NCI-H1930 (cell line): ENCODE measurements around the gene C3orf38.
"Not testable (repeated sequence)": the region's sequence is repeated elsewhere in the genome, so short reads cannot be mapped to it uniquely, and the experiment has no call there.

Experiments used
- DNase-seq, 2 experiments: peaks; one replicate each; lab custom pipeline; 2025; lab: John Stamatoyannopoulos, UW

Gene C3orf38

DNA sequence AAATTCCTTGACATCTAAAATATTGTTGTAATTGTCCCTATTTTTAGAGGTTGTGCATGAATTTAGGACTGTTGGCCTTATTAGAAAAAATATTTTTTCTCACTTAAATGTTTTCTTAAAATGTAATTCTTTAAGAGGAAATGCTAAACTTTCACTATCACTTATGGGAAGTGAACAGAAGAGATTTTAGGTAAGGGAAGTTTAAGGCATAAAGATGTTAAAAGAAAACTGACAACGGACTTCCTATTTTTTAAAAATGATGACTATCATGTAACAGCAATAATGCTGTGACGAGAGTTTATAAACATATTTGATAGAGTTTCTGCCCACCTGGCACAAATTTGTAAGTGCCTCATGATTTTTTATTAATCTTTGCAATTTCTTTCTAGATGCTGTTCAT, 3.1 kb downstream of the C3orf38 start:
- no peak for DNase-seq

DNA sequence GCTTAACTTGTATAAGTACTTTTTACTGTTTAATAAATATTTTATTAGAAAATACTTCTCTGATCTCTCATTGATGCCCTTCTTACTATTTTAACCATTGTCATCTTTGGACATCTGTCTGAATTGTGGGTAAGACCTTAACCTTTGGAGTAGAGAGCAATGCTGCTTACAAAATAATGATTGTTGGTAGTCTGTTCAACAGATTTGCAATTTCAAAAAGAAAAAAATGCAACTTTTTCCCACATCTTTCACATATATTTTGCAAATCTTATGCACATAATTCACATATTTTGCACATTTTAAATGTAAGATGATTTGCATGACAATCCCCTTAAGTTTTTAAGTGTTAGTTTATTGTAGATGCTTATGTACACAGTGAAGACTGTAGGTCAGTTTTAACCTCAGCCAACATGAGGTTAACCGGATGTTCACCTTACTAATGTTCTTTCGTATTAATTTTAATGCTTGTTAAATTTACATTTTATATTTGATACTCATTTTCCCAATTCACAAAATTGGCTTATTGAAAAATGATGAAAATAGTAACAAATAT, 16.7 kb downstream of the C3orf38 start:
- DNase-seq, result no peak

DNA sequence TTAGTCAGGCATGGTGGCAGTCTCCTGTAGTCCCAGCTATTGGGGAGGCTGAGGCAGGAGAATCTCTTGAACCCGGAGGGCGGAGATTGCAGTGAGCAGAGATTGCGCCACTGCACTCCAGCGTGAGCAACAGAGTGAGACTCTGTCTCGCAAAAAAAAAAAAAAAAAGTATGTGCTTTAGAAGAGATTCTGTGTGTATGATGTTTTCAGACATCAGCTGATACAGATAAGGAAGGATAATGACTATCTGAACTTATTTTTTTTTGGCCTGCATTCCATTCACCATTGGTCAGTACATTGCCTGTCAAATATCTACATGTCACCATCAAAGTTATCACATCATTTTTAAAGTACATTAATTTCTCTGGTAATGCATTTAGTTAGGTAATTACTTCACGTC, 17.4 kb downstream of the C3orf38 start:
- DNase-seq, result no peak

DNA sequence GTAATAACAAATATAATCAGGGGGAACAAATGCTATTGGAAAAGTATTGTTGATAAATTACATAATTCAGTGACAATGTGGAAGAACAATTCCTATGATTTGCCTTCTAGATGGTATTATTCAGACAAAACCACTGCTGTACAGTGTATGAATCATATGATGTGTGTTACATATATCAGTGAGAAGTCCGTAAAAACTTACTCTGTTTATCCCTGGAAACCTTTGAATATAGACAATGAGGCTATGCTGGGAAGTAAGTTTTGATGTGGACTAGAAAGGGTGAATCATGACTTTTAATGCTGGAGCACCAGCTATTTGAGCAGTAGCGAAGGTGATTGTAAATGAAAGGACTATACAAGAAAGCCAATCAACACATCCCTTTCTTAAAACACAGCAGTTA, 17.9 kb downstream of the C3orf38 start:
- no peak for DNase-seq

DNA sequence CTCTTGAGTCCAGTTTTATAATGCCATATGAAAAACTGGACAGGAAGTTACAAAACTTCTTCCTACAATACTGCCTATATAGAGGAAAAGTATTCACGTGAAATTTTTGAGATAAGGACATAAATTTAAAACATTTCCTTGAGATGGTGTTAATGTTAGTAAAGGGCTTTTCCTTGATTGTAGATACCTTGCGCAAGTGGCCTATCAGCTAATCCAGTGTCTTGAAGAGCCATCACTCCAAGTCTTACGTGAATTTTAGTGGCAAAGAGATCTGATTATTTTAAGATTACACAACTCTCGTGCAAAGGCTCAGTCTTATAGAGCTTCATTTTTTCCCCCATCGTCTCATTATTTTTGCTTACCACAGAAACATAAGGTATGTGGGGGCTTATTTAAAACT, 18.4 kb downstream of the C3orf38 start:
- DNase-seq, result no peak

DNA sequence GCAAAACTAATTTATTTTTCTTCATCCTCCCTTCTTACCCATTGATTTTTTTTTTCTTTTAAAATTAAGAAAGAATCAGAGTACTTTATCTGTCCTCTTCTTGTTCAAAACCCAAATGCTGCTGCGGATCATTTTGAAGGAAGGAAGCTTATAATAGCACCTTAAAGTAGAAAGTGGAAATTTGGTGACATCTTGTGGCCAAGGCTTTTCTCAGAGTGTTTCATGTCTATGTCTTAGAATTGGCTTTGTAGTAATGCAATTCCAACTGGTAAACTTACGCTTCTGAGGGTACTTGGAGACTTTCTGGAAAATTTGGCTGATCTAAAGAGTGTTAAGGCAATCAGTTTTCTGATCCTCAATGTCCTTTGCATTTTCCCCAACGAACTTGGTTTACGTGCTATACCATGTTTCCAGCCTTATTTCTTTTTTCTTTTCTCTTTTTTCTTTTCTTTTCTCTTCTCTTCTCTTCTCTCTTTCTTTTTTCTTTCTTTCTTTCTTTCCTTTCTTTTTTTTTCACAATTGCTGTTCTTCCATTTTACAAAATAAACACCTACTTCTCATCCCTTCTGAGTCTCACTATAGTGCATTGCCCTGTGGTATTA, 30.7 kb downstream of the C3orf38 start:
- no peak for DNase-seq

DNA sequence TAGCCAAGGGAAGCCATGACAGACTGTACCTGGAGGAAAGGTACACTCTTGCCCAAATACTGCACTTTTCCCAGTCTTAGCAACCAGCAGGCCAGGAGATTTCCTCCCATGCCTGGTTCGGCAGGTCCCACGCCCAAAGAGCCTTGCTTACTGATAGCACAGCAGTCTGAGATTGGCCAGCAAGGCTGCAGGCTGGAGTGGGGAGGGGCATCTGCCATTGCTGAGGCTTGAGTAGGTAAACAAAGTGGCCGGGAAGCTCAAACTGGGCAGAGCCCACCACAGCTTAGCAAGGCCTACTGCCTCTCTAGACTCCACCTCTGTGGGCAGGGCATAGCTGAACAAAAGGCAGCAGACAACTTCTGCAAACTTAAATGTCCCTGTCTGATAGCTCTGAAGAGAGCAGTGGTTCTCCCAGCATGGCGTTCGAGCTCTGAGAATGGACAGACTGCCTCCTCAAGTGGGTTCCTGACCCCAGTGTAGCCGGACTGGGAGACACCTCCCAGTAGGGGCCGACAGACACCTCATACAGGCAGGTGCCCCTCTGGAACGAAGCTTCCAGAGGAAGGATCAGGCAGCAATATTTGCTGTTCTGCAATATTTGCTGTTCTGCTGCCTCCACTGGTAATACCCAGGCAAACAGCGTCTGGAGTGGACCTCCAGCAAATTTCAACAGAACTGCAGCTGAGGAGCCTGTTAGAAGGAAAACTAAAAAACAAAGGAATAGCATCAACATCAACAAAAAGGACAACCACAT, 32.6 kb downstream of the C3orf38 start:
- not testable (repeated sequence) for DNase-seq

DNA sequence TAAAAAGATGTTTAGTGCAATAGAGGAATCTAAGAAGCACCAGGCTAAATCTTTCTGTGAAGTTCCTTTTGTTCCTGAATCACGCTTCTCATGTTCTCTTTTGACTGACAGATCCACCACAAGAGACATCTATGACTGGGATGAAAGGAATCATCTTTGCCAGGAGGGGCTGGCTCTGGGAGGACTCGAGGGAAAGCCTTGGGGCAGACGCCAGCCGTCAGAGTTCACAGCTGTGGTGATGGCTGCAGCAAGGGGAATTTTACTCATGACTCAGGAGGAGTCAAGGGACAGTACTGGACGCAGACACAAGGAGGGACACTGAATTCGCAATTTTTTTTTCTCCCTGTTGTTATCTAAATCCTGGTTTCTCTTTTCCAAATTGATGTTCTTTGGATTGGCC, 38.7 kb downstream of the C3orf38 start:
- DNase-seq, result no peak

DNA sequence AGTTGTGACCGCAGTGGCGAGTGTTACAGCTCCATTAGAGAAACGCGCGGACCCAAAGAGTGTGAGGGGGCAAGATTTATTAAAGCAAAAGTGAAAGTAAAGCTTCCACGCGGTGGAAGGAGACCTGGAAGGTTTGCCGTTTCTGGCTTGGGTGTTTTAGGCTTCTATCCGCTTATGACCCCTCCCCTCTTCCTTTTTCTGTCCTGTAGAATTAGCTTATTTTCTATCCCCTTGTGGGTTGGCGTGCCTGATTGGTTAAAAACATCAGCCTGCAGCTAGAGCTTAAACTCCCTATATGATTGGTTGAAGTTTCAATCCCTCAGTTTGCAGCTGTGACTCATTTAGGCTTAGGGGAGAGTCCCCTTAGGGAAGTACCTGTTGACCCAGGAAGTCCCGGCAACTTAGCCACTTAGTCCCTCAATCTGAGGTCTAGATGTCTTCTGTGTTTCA, 39.6 kb downstream of the C3orf38 start:
- DNase-seq, result no peak

DNA sequence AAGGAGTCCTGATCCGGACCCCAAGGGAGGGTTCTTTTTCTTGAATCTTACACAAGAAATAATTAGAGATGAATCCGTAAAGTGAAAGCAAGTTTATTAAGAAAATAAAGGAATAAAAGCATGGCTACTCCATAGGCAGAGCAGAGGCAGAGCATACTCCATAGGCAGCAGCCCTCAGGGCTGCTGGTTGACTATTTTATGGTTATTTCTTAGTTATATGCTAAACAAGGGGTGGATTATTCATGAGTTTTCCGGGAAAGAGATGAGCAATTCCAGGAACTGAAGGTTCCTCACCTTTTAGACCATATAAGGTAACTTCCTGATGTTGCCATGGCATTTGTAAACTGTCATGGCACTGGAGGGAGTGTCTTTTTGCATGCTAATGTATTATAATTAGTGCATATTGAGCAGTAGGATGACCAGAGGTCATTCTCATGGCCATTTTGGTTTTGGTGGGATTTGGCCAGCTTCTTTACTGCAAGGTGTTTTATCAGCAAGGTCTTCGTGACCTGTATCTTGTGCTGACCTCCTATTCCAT, 42.2 kb downstream of the C3orf38 start:
- no peak for DNase-seq

DNA sequence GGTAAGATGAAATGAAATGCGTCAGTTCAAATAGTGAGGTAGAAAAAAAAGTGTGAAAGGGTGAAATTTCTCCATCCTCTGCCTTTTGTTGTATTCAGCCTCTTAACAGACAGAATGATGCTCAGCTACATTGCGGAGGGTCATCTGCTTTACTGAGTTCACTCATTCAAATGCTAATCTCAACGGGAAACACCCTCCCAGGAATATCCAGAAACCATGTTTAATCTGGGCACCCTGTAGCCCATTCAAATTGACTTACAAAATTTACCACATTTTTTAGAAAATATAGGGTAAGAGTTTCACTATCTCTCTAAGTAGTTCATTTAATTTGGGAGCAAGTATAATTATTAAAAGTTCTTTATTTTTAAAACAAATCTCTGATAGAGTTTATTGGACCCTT, 42.9 kb downstream of the C3orf38 start:
- DNase-seq, result no peak

DNA sequence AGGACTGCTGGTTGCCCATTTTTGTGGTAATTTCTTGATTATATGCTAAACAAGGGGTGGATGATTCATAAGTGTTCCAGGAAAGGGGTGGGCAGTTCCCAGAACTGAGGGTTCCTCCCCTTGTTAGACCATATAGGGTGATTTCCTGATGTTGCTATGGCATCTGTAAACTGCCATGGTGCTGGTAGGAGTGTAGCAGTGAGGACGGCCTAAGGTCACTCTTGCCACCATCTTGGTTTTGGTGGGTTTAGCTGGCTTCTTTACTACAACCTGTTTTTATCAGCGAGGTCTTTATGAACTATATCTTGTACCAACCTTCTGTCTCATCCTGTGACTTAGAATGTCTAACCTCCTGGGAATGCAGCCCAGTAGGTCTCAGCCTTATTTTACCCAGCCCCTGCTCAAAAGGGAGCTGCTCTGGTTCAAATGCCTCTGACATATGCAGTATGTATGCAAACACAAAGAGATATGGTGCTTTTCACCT, 46.2 kb downstream of the C3orf38 start:
- DNase-seq, result no peak

DNA sequence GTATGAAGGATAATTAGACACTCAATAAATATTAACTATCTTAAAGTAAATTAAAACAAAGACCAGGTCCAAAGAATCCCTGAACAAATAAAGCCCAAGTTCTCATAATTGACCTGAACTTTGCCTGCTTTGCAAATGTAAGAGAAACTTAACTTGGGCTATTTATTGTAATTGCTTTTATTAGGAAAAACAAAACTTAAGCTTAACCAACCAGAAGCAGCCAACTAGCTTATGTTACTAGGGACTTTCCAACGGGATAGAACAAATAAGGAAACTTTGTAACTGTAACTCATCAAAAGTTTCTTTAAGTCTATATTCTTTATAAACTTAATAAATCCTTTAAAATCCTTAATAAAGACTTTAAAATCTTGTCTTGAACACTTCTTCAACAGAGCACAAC, 48.4 kb downstream of the C3orf38 start:
- no peak for DNase-seq

DNA sequence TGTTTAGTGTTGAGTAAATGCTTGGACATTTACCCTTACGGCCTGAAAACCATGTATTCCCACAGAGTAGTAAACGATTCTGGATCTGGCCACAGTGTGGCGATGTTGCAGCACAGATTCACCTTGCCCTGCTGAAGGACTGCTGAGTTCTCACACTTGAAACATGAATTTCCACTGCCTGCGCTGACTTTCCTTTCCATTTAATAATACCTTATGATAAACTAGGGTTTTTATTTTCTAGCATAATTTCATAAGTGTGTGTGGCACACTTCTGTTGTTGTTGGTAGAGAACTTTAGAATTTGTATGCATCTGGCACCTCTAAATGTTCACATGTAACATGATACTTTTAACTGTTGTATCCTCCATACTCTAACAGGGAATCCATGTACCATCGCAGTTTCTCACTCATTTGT, 53.9 kb downstream of the C3orf38 start:
- DNase-seq, result peak; percentile 11 to 30
